ENCODE results near the gene GARIN3.

The GARIN3 gene

DNA sequence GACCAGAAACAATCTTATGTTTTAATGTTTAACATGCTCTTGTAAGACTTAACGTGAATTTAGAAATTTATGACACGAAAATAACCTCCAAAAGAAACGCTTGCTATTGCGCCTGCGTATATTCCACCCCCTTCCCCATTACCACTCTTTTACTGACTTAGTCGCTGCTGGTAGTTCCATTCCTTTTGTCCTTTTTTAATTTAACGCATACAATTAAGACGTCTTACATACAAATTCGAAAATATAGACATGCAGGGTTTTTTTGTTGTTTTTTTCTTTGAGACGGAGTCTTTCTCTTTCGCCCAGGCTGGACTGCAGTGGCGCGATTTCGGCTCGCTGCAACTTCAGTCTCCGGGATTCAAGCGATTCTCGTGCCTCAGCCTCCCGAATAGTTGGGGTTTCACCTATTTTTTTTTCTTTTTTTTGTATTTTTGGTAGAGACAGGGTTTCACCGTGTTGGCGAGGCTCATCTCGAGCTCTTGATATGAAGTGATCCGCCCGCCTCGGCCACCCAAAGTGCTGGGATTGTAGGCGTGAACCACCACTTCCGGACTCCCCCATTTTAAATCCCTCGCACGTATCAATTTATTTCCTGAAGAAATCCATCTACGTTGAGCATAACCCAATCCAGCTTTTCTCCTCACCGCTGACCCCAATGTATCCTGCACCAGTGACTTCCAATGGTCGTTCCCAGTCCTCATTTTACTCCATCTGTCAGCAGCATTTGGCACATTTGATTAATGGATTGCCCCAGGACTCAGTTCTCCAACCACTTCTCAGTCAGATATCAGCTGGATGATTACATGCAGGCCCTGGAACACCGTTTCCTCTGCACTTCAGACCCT lies 22.7 kb downstream of the GARIN3 start:
- peak in 11 of 14 donors; percentile 34 to 72 (median 58) for DNase-seq

- peak; percentile 32 to 97 (median 86) for DNase-seq
Measured at GRCh38 chr5:157142317-157143126, 23.5 kb downstream of the GARIN3 start, which contains the start of gene MED7. Gene MED7, minus strand, starts transcription at chr5:157142865. Its CDS starts 3,434 bp downstream, at chr5:157139431.

DNA sequence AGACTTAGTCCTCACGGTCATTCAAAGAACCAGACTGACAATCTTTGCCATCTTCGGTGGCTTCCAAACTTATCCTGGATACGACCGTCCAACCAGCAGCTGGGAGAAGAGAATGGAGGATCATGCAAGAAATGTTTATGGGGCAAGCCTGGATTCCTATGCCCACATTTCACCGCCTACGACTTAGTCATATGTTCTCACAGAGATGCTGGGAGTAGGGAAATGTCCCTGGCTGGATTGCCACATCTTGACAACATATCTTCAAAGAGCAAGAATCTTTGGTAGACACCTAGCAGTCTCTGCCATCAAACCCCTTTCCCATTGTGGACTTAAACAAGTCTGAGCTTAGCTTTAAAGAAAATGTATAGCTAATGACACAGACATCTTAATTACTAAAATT lies 28.4 kb downstream of the GARIN3 start:
- DNase-seq, result no peak

DNA sequence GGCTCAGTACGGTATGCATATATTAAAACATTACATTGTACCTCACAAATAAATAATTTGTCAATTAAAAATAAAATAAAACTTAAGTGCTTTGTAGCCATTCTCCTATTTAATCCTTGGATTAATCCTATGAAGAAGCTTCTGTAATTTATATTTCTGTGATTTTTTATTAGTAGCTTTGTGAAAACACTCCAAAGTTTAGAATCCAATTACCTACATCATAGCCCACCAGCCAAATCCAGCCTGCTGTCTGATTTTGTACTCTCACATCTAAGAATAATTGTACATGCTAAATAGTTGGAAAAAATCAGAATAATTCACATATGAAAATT lies 33.8 kb downstream of the GARIN3 start:
- DNase-seq, result no peak

DNA sequence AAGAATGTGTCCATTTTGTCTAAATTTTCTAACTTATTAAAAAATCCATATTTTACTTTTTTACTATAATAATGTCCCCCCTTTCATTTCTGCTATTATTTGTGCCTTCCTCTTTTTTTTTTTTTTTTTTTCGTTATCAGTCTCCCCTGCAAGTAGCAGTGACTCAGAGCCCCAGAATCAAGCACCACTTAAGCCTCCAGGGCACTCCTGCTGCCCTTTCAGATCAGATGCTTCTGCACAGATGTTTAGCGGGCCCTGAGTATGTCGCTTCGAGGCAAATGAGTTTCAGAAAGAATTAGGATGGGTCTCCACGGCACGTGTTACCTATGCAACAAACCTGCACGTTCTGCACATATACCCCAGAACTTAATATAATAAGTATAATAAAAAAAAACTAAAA lies 35.1 kb downstream of the GARIN3 start:
- DNase-seq, result no peak

DNA sequence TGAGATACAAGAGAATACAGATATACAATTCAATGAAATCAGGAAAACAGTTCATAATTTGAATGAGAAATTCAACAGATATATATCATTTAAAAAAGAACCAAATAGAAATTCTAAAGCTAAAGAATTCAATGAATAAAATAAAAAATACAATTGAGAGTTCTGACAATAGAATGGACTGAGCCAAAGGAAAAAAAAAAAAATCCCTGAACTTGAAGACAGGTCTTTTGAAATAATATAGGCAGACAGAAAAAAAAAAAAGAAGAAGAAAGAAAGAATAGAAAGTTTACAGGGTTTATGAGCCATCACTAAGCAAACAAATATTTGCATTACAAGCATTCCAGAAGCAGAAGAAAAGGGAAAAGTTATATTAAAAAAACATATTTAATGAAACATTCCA lies 44.4 kb downstream of the GARIN3 start:
- no peak for DNase-seq

GRCh38 chr5:157120102-157120501 lies 46.0 kb downstream of the GARIN3 start:
- no peak for DNase-seq

DNA sequence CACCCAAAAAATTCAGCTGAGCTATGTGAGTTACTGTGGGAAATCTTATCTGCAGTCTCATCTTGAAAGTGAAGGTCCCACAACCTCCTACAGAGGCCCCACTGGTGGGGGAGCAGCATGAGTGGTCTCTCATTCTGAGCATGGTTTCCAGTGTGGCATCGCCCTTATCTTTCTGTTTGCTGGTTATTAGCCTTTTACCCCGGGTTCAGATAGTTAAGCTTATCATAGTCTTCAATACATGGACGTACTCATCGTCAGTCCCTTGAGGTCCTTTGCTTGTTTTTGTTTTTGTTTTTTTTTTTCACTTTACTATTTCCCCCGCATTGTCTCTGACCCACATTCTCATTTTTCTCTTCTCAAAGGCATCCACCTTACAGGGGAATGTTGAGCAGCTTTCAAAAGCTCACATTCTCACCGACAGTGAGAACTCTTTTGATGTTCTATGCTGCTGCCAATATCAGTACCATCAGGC lies 49.5 kb downstream of the GARIN3 start:
- no peak for DNase-seq

GRCh38 chr5:157115502-157115901 lies 50.6 kb downstream of the GARIN3 start:
- no peak for DNase-seq

DNA sequence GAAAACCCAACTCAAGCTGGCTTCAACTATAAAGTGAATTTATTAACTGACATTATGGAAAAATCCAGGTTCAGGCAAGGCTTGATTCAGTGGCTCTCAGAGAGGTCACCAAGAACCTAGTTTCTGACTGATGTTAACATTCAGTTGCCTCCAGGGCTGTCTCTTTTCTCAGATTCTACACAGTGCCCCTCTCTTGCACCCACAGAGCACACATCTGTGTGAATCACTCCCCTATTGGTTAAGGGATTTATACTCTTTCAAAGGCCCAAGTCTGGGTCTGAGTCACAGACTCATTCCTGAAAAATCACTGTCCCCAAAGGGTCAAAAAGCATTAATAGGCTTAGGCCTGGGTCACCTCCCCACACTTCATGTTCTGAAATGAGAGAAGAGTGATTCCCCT lies 51.1 kb downstream of the GARIN3 start:
- no peak for DNase-seq

GRCh38 chr5:157113002-157113401 lies 53.1 kb downstream of the GARIN3 start:
- DNase-seq, result no peak
